HCT116 (cell line): ENCODE data around the gene APBB2. TPM values are rescaled to one million over a fixed set of nuclear protein-coding genes. Genes with fewer than 3 reads are reported as not detected.

Experiments used
- ATAC-seq: fragments of 200-7000 bp; cut with Tn5 transposase; 2 replicates; pipeline ENCODE4 v1.9.1; 2020; ENCODE audit warnings: mild to moderate bottlenecking, moderate library complexity
- BruUV-seq: library from RNA; stranded (reverse); fragments of 400-500 nt; replicated peaks from 2 replicates; lab custom pipeline; 2021; lab: Mats Ljungman, UMichigan
- CTCF ChIA-PET: fragments of 300-600 bp; sonication (Branson Sonifier 250); formaldehyde crosslinking; loops from one replicate; lab custom pipeline; 2021; ENCODE audit warnings: antibody characterized with exemption; lab: Charles Lee
- POLR2A ChIA-PET: fragments of 300-600, 350-600 bp; sonication (Branson Sonifier 250); formaldehyde crosslinking; loops from one replicate; lab custom pipeline; 2021; ENCODE audit warnings: antibody characterized with exemption; lab: Charles Lee
- RAD21 ChIA-PET, 2 experiments: fragments of 300-600 bp; sonication (Branson Sonifier 250); formaldehyde crosslinking; loops; one replicate each; lab custom pipeline; 2023; ENCODE audit warnings: low total read pairs in 2 of 2; ENCODE audit not compliant: uncharacterized antibody in 2 of 2, unreplicated experiment in 2 of 2, low non-redundant PET in 1 of 2; lab: Charles Lee
- DNase-seq: peaks from one replicate; pipeline ENCODE4 v3.0.0-alpha.2; 2010; ENCODE audit warnings: low read depth, low spot score
- H2AFZ ChIP-seq: fragments of 200-600 bp; shearing (Covaris generic), sonication (generic); 2 replicates; pipeline ENCODE4 v1.6.1; 2017; ENCODE audit warnings: low read depth, mixed run types, mixed read lengths, antibody characterized with exemption, low read length; ENCODE audit not compliant: poor library complexity, severe bottlenecking
- H3K27ac ChIP-seq: 2 replicates; pipeline ENCODE4 v1.5.1; 2012; ENCODE audit warnings: low read depth, low read length
- H3K27me3 ChIP-seq: fragments of 200-600 bp; sonication (generic); 2 replicates; pipeline ENCODE4 v1.6.1; 2016; ENCODE audit warnings: mixed run types, low read length, mixed read lengths; ENCODE audit not compliant: insufficient read depth
- H3K36me3 ChIP-seq, 2 experiments: fragments of 200-500 bp in 1 of 2; fragments of 200-600 bp in 1 of 2; sonication (Bioruptor generic) in 1 of 2; sonication (generic) in 1 of 2; 2 replicates each; pipeline versions ENCODE4 v1.5.1 to v1.6.1; 2014 to 2016; ENCODE audit warnings: low read length in 2 of 2, inconsistent platforms in 1 of 2, mixed read lengths in 1 of 2, mixed run types in 1 of 2; ENCODE audit not compliant: insufficient read depth in 2 of 2, control insufficient read depth in 1 of 2
- H3K4me1 ChIP-seq, 2 experiments: fragments of 200-600 bp in 1 of 2; sonication (generic) in 1 of 2; 2 replicates each; pipeline versions ENCODE4 v1.5.1 to v1.6.1; 2012 to 2017; ENCODE audit warnings: low read length in 2 of 2, inconsistent platforms in 1 of 2, mild to moderate bottlenecking in 1 of 2, mixed read lengths in 1 of 2, mixed run types in 1 of 2, moderate library complexity in 1 of 2; ENCODE audit not compliant: insufficient read depth in 2 of 2, control insufficient read depth in 1 of 2
- H3K4me2 ChIP-seq: fragments of 200-600 bp; sonication (generic); 2 replicates; pipeline ENCODE4 v1.6.1; 2017; ENCODE audit warnings: mixed run types, low read length, mixed read lengths
- H3K4me3 ChIP-seq, 2 experiments: fragments of 200-600 bp in 1 of 2; sonication (generic) in 1 of 2; replicated peaks in 1 of 2; 2 replicates each; pipeline ENCODE4 v1.5.1; 2011 to 2016; ENCODE audit warnings: low read length in 2 of 2, control low read depth in 1 of 2, low read depth in 1 of 2, mild to moderate bottlenecking in 1 of 2, mixed read lengths in 1 of 2, mixed run types in 1 of 2
- H3K79me2 ChIP-seq: fragments of 200-600 bp; sonication (generic); 2 replicates; pipeline ENCODE4 v1.6.1; 2017; ENCODE audit warnings: mild to moderate bottlenecking, mixed run types, low read length, moderate library complexity, mixed read lengths; ENCODE audit not compliant: insufficient read depth
- H3K9ac ChIP-seq: fragments of 200-600 bp; sonication (generic); 2 replicates; pipeline ENCODE4 v1.6.1; 2016; ENCODE audit warnings: low read length, mixed read lengths
- H3K9me2 ChIP-seq: fragments of 200-600 bp; sonication (generic), shearing (Covaris generic); 2 replicates; pipeline ENCODE4 v1.6.1; 2017; ENCODE audit warnings: mixed run types, mild to moderate bottlenecking, moderate library complexity; ENCODE audit not compliant: insufficient read depth
- H3K9me3 ChIP-seq, 2 experiments: fragments of 200-500 bp in 1 of 2; fragments of 200-600 bp in 1 of 2; sonication (Bioruptor generic) in 1 of 2; sonication (generic) in 1 of 2; 2 replicates each; pipeline ENCODE4 v1.6.1; 2014 to 2017; ENCODE audit warnings: low read length in 2 of 2, mixed read lengths in 2 of 2, inconsistent platforms in 1 of 2, low read depth in 1 of 2, mild to moderate bottlenecking in 1 of 2, mixed run types in 1 of 2, moderate library complexity in 1 of 2; ENCODE audit not compliant: control insufficient read depth in 1 of 2, insufficient read depth in 1 of 2
- H4K20me1 ChIP-seq: fragments of 200-600 bp; sonication (generic), shearing (Covaris generic); 2 replicates; pipeline ENCODE4 v1.6.1; 2017; ENCODE audit warnings: mixed run types, mild to moderate bottlenecking, moderate library complexity; ENCODE audit not compliant: insufficient read depth
- CTCF ChIP-seq, 3 experiments: fragments of 200-600 bp in 1 of 3; sonication (generic) in 1 of 3; IDR thresholded peaks in 2 of 3; conservative IDR thresholded peaks in 1 of 3; 2 replicates each; pipeline ENCODE4 v1.5.1; 2012 to 2017; ENCODE audit warnings: low read depth in 2 of 3, low read length in 2 of 3, antibody characterized with exemption in 1 of 3, borderline replicate concordance in 1 of 3, control low read depth in 1 of 3, mild to moderate bottlenecking in 1 of 3, mixed read lengths in 1 of 3, mixed run types in 1 of 3, moderate library complexity in 1 of 3; ENCODE audit not compliant: insufficient read depth in 1 of 3
- EGR1 ChIP-seq: IDR thresholded peaks from 2 replicates; pipeline ENCODE4 v1.6.1; 2012; ENCODE audit warnings: low read depth
- ELF1 ChIP-seq: IDR thresholded peaks from 2 replicates; pipeline ENCODE4 v1.6.1; 2012; ENCODE audit warnings: low read depth, borderline replicate concordance
- EZH2 ChIP-seq: fragments of 200-600 bp; sonication (generic); IDR thresholded peaks from 2 replicates; pipeline ENCODE4 v1.6.1; 2017; ENCODE audit warnings: antibody characterized with exemption, mixed run types
- EZH2phosphoT487 ChIP-seq: fragments of 200-600 bp; IDR thresholded peaks from 2 replicates; pipeline ENCODE4 v1.6.1; 2018; ENCODE audit warnings: antibody characterized with exemption, borderline replicate concordance
- FOSL1 ChIP-seq: IDR thresholded peaks from 2 replicates; pipeline ENCODE4 v1.6.1; 2012; ENCODE audit warnings: low read depth
- JUND ChIP-seq: IDR thresholded peaks from 2 replicates; pipeline ENCODE4 v1.6.1; 2012
- POLR2A ChIP-seq: IDR thresholded peaks from 2 replicates; pipeline ENCODE4 v1.7.0; 2011; ENCODE audit warnings: borderline replicate concordance; ENCODE audit not compliant: insufficient read depth, insufficient read length; ENCODE audit errors: extremely low read depth
- POLR2AphosphoS5 ChIP-seq: IDR thresholded peaks from 2 replicates; pipeline ENCODE4 v1.6.1; 2011; ENCODE audit warnings: mild to moderate bottlenecking, low read depth, low read length, moderate library complexity
- RAD21 ChIP-seq: IDR thresholded peaks from 2 replicates; pipeline ENCODE4 v1.6.1; 2012; ENCODE audit warnings: low read depth, mild to moderate bottlenecking
- REST ChIP-seq: IDR thresholded peaks from 2 replicates; pipeline ENCODE4 v1.6.1; 2012; ENCODE audit warnings: low read depth
- SIN3A ChIP-seq: IDR thresholded peaks from 2 replicates; pipeline ENCODE4 v1.6.1; 2012; ENCODE audit warnings: low read depth
- SP1 ChIP-seq: IDR thresholded peaks from 2 replicates; pipeline ENCODE4 v1.6.1; 2012; ENCODE audit warnings: low read depth
- SRF ChIP-seq: IDR thresholded peaks from 2 replicates; pipeline ENCODE4 v1.6.1; 2012; ENCODE audit warnings: low read depth
- TCF7L2 ChIP-seq: IDR thresholded peaks from 2 replicates; pipeline ENCODE4 v1.7.0; 2011; ENCODE audit warnings: borderline replicate concordance, inconsistent platforms; ENCODE audit not compliant: insufficient read depth, insufficient read length; ENCODE audit errors: extremely low read depth
- YY1 ChIP-seq: IDR thresholded peaks from 2 replicates; pipeline ENCODE4 v1.6.1; 2011; ENCODE audit warnings: low read length, low read depth, moderate library complexity, mild to moderate bottlenecking; ENCODE audit not compliant: insufficient replicate concordance; ENCODE audit errors: extremely low read depth
- ZFX ChIP-seq: fragments of 450-650 bp; IDR thresholded peaks from 2 replicates; pipeline ENCODE4 v1.6.1; 2017
- ZNF274 ChIP-seq: fragments of 200-500 bp; sonication (Bioruptor generic); IDR thresholded peaks from 2 replicates; pipeline ENCODE4 v1.6.1; 2014; ENCODE audit warnings: mild to moderate bottlenecking, low read depth, low read length, inconsistent platforms
- intact Hi-C: fragments of 100-400 bp; cut with micrococcal nuclease; formaldehyde crosslinking; loops from 2 replicates; pipeline ENCODE4 v1.10.0; 2022
- total RNA-seq: library from RNA; stranded (reverse); gene quantifications from one replicate; pipeline ENCODE4 v1.2.1, GENCODE V29; 2021; ENCODE audit not compliant: unreplicated experiment
- TF ChIP-seq, protein P1 (sequence below): IDR thresholded peaks from 2 replicates; pipeline ENCODE4 v1.6.1; 2011; ENCODE audit warnings: mild to moderate bottlenecking, low read length, moderate library complexity; ENCODE audit not compliant: insufficient replicate concordance; ENCODE audit errors: extremely low read depth

The APBB2 gene
- total RNA-seq, 1 experiment from 2014 or later, result 72.5 TPM

- H3K36me3 ChIP-seq, result 0 out of 4 replicates have a peak, but pooled peaks cover 0 to 16% of the 10 kb centered on the region in 2 experiments
- H3K4me3 ChIP-seq, result no peak overlapping the region
- DNase-seq, result no peak
- no peak overlapping the region for H3K27ac ChIP-seq
- H3K9ac ChIP-seq, result no peak overlapping the region
- POLR2A ChIA-PET, result no interaction called here
- intact Hi-C loops, result no loop called here
- TF ChIP-seq EZH2 (no peak), TCF7L2 (no peak), ZFX (no peak), JUND (no peak), CTCF (IDR thresholded peaks at IDR 0.05 in 2 of 3, conservative IDR thresholded peaks at IDR 0.05 in 1 of 3; ENCODE audit: borderline replicate concordance in 1 of 3, insufficient read depth in 1 of 3, low read depth in 2 of 3, low read length in 2 of 3) (no peak), POLR2AphosphoS5 (no peak), RAD21 (no peak), ZNF274 (no peak), REST (no peak), SIN3A (no peak), ELF1 (no peak), FOSL1 (no peak), SP1 (no peak), YY1 (no peak), EGR1 (no peak), SRF (no peak), POLR2A (no peak), EZH2phosphoT487 (no peak)
- TF ChIP-seq, protein P1, sequence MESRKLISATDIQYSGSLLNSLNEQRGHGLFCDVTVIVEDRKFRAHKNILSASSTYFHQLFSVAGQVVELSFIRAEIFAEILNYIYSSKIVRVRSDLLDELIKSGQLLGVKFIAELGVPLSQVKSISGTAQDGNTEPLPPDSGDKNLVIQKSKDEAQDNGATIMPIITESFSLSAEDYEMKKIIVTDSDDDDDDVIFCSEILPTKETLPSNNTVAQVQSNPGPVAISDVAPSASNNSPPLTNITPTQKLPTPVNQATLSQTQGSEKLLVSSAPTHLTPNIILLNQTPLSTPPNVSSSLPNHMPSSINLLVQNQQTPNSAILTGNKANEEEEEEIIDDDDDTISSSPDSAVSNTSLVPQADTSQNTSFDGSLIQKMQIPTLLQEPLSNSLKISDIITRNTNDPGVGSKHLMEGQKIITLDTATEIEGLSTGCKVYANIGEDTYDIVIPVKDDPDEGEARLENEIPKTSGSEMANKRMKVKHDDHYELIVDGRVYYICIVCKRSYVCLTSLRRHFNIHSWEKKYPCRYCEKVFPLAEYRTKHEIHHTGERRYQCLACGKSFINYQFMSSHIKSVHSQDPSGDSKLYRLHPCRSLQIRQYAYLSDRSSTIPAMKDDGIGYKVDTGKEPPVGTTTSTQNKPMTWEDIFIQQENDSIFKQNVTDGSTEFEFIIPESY, result no peak
- TF ChIP-seq, all 23 proteins: peak for 0
- no peak for ATAC-seq
- Histone ChIP-seq H2AFZ (no peak overlapping the region), H3K9me2 (no peaks in the 10 kb centered on the region), H3K4me2 (no peak overlapping the region), H3K27me3 (no peaks in the 10 kb centered on the region), H3K4me1 (no peaks in the 10 kb centered on the region), H4K20me1 (no peaks in the 10 kb centered on the region), H3K79me2 (no peaks in the 10 kb centered on the region), H3K9me3 (no peaks in the 10 kb centered on the region)
- ChIA-PET RAD21 (no interaction called here), CTCF (no interaction called here)
- no TSS peak for BruUV-seq
Measured at GRCh38 chr4:40812856-40813255, 401.5 kb downstream of the APBB2 start.
